ENCODE results near the gene ATP2B3. TPM values are rescaled to one million over a fixed set of nuclear protein-coding genes. Genes with fewer than 3 reads are reported as not detected.

The ATP2B3 gene
- polyA plus RNA-seq, 1 donor from 2014 or later, result 5.3 TPM

DNA sequence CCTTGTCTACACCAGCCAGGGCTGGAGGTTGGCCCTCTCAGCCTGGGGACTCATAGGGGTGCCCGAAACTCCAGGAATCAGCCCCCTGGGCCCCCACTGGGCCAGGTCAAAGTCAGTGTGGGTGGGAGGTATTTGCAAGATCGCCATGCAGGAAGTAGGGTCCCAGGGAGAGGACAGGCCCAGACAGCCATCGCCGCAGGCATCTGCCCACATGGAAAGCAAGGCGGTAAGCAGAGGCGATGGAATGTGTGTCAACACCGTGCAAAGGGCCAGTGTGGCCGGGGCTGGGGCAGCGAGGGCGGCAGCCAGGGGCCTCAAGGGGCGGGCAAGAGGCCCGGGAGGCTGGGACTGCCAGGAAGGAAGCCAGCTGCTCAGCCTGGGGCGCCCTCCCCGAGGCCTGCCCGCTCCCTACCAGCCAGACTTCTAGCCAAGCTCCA, 110.3 kb downstream of the ATP2B3 start:
- H3K9me2 ChIP-seq (ENCODE audit: insufficient read depth, low read length), result no peaks in the 10 kb centered on the region
- no peak overlapping the region for H2AFZ ChIP-seq (ENCODE audit: low read depth, low read length)
- H3K9ac ChIP-seq (ENCODE audit: low read length), result no peak overlapping the region
- no peak overlapping the region for H3K27ac ChIP-seq (ENCODE audit: low read length)
- H3K4me3 ChIP-seq (ENCODE audit: low read length), result no peak overlapping the region
- TF ChIP-seq RAD21 (conservative IDR thresholded peaks at IDR 0.05), result no peak
- TF ChIP-seq, protein P1, sequence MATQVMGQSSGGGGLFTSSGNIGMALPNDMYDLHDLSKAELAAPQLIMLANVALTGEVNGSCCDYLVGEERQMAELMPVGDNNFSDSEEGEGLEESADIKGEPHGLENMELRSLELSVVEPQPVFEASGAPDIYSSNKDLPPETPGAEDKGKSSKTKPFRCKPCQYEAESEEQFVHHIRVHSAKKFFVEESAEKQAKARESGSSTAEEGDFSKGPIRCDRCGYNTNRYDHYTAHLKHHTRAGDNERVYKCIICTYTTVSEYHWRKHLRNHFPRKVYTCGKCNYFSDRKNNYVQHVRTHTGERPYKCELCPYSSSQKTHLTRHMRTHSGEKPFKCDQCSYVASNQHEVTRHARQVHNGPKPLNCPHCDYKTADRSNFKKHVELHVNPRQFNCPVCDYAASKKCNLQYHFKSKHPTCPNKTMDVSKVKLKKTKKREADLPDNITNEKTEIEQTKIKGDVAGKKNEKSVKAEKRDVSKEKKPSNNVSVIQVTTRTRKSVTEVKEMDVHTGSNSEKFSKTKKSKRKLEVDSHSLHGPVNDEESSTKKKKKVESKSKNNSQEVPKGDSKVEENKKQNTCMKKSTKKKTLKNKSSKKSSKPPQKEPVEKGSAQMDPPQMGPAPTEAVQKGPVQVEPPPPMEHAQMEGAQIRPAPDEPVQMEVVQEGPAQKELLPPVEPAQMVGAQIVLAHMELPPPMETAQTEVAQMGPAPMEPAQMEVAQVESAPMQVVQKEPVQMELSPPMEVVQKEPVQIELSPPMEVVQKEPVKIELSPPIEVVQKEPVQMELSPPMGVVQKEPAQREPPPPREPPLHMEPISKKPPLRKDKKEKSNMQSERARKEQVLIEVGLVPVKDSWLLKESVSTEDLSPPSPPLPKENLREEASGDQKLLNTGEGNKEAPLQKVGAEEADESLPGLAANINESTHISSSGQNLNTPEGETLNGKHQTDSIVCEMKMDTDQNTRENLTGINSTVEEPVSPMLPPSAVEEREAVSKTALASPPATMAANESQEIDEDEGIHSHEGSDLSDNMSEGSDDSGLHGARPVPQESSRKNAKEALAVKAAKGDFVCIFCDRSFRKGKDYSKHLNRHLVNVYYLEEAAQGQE (IDR thresholded peaks at IDR 0.05; ENCODE audit: borderline replicate concordance), result no peak
- TF ChIP-seq EZH2 (IDR thresholded peaks at IDR 0.05; ENCODE audit: borderline replicate concordance, insufficient read depth, low read length, poor library complexity, severe bottlenecking), result no peak
- TF ChIP-seq SMC3 (conservative IDR thresholded peaks at IDR 0.05; ENCODE audit: poor library complexity), result no peak
- TF ChIP-seq EP300 (conservative IDR thresholded peaks at IDR 0.05; ENCODE audit: poor library complexity, severe bottlenecking), result no peak
- H3K4me2 ChIP-seq (ENCODE audit: low read length), result no peak overlapping the region
- H3K27me3 ChIP-seq (ENCODE audit: insufficient read depth, low read depth, low read length), result no peaks in the 10 kb centered on the region
- H3K36me3 ChIP-seq (ENCODE audit: insufficient read depth, low read length), result no peaks in the 10 kb centered on the region
- no peaks in the 10 kb centered on the region for H3K9me3 ChIP-seq (ENCODE audit: low read length)
- H3K79me2 ChIP-seq (replicated peaks; ENCODE audit: insufficient read depth, low read length), result no peaks in the 10 kb centered on the region
- H4K20me1 ChIP-seq (ENCODE audit: insufficient read depth), result no peaks in the 10 kb centered on the region
- H3F3A ChIP-seq (ENCODE audit: insufficient read depth, low read length, poor library complexity, severe bottlenecking), result no peaks in the 10 kb centered on the region

- Histone ChIP-seq H3K9me2 (ENCODE audit: insufficient read depth, low read length) (no peaks in the 10 kb centered on the region), H3K27me3 (ENCODE audit: insufficient read depth, low read depth, low read length) (no peaks in the 10 kb centered on the region), H3K9me3 (ENCODE audit: low read length) (no peaks in the 10 kb centered on the region), H3K27ac (ENCODE audit: low read length) (no peak overlapping the region), H3K4me3 (ENCODE audit: low read length) (no peak overlapping the region), H3K36me3 (ENCODE audit: insufficient read depth, low read length) (no peaks in the 10 kb centered on the region), H3K9ac (ENCODE audit: low read length) (no peak overlapping the region), H3K79me2 (replicated peaks; ENCODE audit: insufficient read depth, low read length) (no peaks in the 10 kb centered on the region), H3F3A (ENCODE audit: insufficient read depth, low read length, poor library complexity, severe bottlenecking) (no peaks in the 10 kb centered on the region), H3K4me2 (ENCODE audit: low read length) (no peak overlapping the region), H4K20me1 (ENCODE audit: insufficient read depth) (no peaks in the 10 kb centered on the region), H2AFZ (ENCODE audit: low read depth, low read length) (no peak overlapping the region)
- TF ChIP-seq EP300 (conservative IDR thresholded peaks at IDR 0.05; ENCODE audit: poor library complexity, severe bottlenecking), result no peak
- TF ChIP-seq TAF1 (IDR thresholded peaks at IDR 0.05; ENCODE audit: low read depth), result no peak
- TF ChIP-seq CTCF (IDR thresholded peaks at IDR 0.05; ENCODE audit: poor library complexity, severe bottlenecking), result no peak
- no peak for TF ChIP-seq MXI1 (conservative IDR thresholded peaks at IDR 0.05; ENCODE audit: poor library complexity, severe bottlenecking)
- no peak for TF ChIP-seq EZH2 (IDR thresholded peaks at IDR 0.05; ENCODE audit: borderline replicate concordance, insufficient read depth, low read length, poor library complexity, severe bottlenecking)
- TF ChIP-seq, protein P1 (IDR thresholded peaks at IDR 0.05; ENCODE audit: borderline replicate concordance), result no peak
- TF ChIP-seq POLR2AphosphoS5 (IDR thresholded peaks at IDR 0.05), result no peak
- TF ChIP-seq RAD21 (conservative IDR thresholded peaks at IDR 0.05), result no peak
- no peak for TF ChIP-seq SMC3 (conservative IDR thresholded peaks at IDR 0.05; ENCODE audit: poor library complexity)
Observed at GRCh38 chrX:153628129-153628528, 110.7 kb downstream of the ATP2B3 start.

Data from neural cell (in vitro differentiated cells).